ENCODE data around the gene ACER3.
A peak's percentile ranks its signal among the peaks of the same experiment; 100 is the strongest.
"Not testable (repeated sequence)": the region's sequence is repeated elsewhere in the genome, so short reads cannot be mapped to it uniquely, and the experiment has no call there.

Gene ACER3

GRCh38 chr11:76860539-76861475 lies at the start of gene ACER3:
TSS of gene ACER3 (plus strand) at chr11:76860918. CDS start at chr11:76860977, 59 bp downstream.
- DNase-seq: peak; percentile 84

GRCh38 chr11:76811259-76811658 lies 49.5 kb upstream of the ACER3 start:
- DNase-seq: no peak

GRCh38 chr11:76814414-76814813 lies 46.3 kb upstream of the ACER3 start:
- DNase-seq: no peak

- not testable (repeated sequence) for DNase-seq
Observed at GRCh38 chr11:76815678-76816077, 45.0 kb upstream of the ACER3 start.

- no peak for DNase-seq
Observed at GRCh38 chr11:76820184-76820566, 40.5 kb upstream of the ACER3 start.

- DNase-seq: not testable (repeated sequence)
Observed at GRCh38 chr11:76821396-76821795, 39.3 kb upstream of the ACER3 start.

GRCh38 chr11:76822406-76822805 lies 38.3 kb upstream of the ACER3 start:
- DNase-seq: no peak

- DNase-seq: peak; percentile 67
Observed at GRCh38 chr11:76823481-76824028, 37.2 kb upstream of the ACER3 start.

GRCh38 chr11:76824083-76824939 lies 36.4 kb upstream of the ACER3 start:
- DNase-seq: peak; percentile 53

GRCh38 chr11:76824980-76825725 lies 35.6 kb upstream of the ACER3 start:
- DNase-seq: no peak

- no peak for DNase-seq
Observed at GRCh38 chr11:76825726-76826396, 34.9 kb upstream of the ACER3 start.

GRCh38 chr11:76826508-76826907 lies 34.2 kb upstream of the ACER3 start:
- DNase-seq: not testable (repeated sequence)

GRCh38 chr11:76827005-76827404 lies 33.7 kb upstream of the ACER3 start:
- DNase-seq: not testable (repeated sequence)

GRCh38 chr11:76830639-76831327 lies 29.9 kb upstream of the ACER3 start:
- peak; percentile 56 for DNase-seq

GRCh38 chr11:76831686-76832310 lies 28.9 kb upstream of the ACER3 start:
- no peak for DNase-seq

GRCh38 chr11:76832361-76832760 lies 28.4 kb upstream of the ACER3 start:
- no peak for DNase-seq

GRCh38 chr11:76834151-76834550 lies 26.6 kb upstream of the ACER3 start:
- no peak for DNase-seq

GRCh38 chr11:76835036-76835435 lies 25.7 kb upstream of the ACER3 start:
- DNase-seq: no peak

- DNase-seq: peak; percentile 45
Observed at GRCh38 chr11:76835928-76836612, 24.6 kb upstream of the ACER3 start.

- DNase-seq: no peak
Observed at GRCh38 chr11:76836613-76837291, 24.0 kb upstream of the ACER3 start.

Data from HCEC 1CT (cell line).